MM.1S (cell line): ENCODE data around the gene MGST2.

Experiments used
- EZH2 ChIP-seq: fragments of 300-600 bp; sonication (generic); optimal IDR thresholded peaks from 2 replicates; pipeline ENCODE3; 2017; ENCODE audit warnings: low read depth, mild to moderate bottlenecking, antibody characterized with exemption, low read length, mixed read lengths
- EZH2phosphoT487 ChIP-seq: fragments of 300-600 bp; sonication (generic); IDR thresholded peaks from 2 replicates; pipeline ENCODE4 v1.6.1; 2018; ENCODE audit warnings: antibody characterized with exemption, low read length
- TF ChIP-seq, protein P1 (sequence below): fragments of 300-600 bp; sonication (generic); IDR thresholded peaks from 2 replicates; pipeline ENCODE4 v1.5.1; 2016; ENCODE audit warnings: antibody characterized with exemption, low read length, mixed read lengths

DNA sequence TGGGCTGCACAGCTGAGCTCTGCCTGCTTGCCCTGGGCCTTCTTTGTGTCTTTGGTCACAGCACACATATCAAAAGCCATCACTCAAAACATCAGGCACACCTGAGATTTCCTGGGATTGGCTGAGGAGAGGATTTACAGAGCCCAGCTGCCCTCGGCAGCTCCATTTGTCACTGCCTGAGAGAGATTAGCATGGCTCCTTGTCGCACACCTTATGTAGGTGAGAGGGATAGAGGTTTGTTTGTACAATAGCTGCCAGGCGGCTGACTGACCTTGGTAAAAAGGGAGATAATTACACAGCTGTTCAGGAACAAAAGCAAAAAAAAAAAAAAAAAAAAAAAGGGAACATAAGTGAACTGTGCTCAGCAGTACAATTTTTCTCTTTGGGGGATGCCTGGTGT lies 63.2 kb downstream of the MGST2 start:
- TF ChIP-seq, protein P1, sequence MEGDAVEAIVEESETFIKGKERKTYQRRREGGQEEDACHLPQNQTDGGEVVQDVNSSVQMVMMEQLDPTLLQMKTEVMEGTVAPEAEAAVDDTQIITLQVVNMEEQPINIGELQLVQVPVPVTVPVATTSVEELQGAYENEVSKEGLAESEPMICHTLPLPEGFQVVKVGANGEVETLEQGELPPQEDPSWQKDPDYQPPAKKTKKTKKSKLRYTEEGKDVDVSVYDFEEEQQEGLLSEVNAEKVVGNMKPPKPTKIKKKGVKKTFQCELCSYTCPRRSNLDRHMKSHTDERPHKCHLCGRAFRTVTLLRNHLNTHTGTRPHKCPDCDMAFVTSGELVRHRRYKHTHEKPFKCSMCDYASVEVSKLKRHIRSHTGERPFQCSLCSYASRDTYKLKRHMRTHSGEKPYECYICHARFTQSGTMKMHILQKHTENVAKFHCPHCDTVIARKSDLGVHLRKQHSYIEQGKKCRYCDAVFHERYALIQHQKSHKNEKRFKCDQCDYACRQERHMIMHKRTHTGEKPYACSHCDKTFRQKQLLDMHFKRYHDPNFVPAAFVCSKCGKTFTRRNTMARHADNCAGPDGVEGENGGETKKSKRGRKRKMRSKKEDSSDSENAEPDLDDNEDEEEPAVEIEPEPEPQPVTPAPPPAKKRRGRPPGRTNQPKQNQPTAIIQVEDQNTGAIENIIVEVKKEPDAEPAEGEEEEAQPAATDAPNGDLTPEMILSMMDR, result no peak
- TF ChIP-seq EZH2 (no peak), EZH2phosphoT487 (no peak)
